ENCODE results near the gene GIPC2.

GIPC2 gene

GRCh38 chr1:78141531-78142231 is 95.9 kb downstream of the GIPC2 start:
- no peak overlapping the region for H3K4me3 ChIP-seq (replicated peaks; ENCODE audit: low read depth, low read length)
- no peak for TF ChIP-seq CTCF (IDR thresholded peaks at IDR 0.05; ENCODE audit: low read length, missing control alignments)
- no peak for DNase-seq (ENCODE audit: low read depth)

GRCh38 chr1:78142736-78143135 is 97.0 kb downstream of the GIPC2 start:
- no peak overlapping the region for H3K4me3 ChIP-seq (replicated peaks; ENCODE audit: low read depth, low read length)
- no peak for TF ChIP-seq CTCF (IDR thresholded peaks at IDR 0.05; ENCODE audit: low read length, missing control alignments)

GRCh38 chr1:78143152-78143551 is 97.4 kb downstream of the GIPC2 start:
- TF ChIP-seq CTCF (IDR thresholded peaks at IDR 0.05; ENCODE audit: low read length, missing control alignments), result no peak
- DNase-seq (ENCODE audit: low read depth), result no peak
- H3K4me3 ChIP-seq (replicated peaks; ENCODE audit: low read depth, low read length), result no peak overlapping the region

More at GRCh38 chr1:78142736-78143135, 97.0 kb downstream of the GIPC2 start:
- DNase-seq (ENCODE audit: low read depth), result no peak

- no peak for TF ChIP-seq CTCF (IDR thresholded peaks at IDR 0.05; ENCODE audit: low read length, missing control alignments)
- no peak for DNase-seq (ENCODE audit: low read depth)
- no peak overlapping the region for H3K4me3 ChIP-seq (replicated peaks; ENCODE audit: low read depth, low read length)
Observed at GRCh38 chr1:78143673-78144072, 97.9 kb downstream of the GIPC2 start.

GRCh38 chr1:78145105-78145580 is 99.4 kb downstream of the GIPC2 start:
- peak; percentile 94 for TF ChIP-seq CTCF (IDR thresholded peaks at IDR 0.05; ENCODE audit: low read length, missing control alignments)
- H3K4me3 ChIP-seq (replicated peaks; ENCODE audit: low read depth, low read length), result no peak overlapping the region
- DNase-seq (ENCODE audit: low read depth), result peak; percentile 83

- TF ChIP-seq CTCF (IDR thresholded peaks at IDR 0.05; ENCODE audit: low read length, missing control alignments), result no peak
- H3K4me3 ChIP-seq (replicated peaks; ENCODE audit: low read depth, low read length), result no peak overlapping the region
- no peak for DNase-seq (ENCODE audit: low read depth)
Observed at GRCh38 chr1:78146205-78146771, 100.5 kb downstream of the GIPC2 start.
